ENCODE measurements around the gene CDHR5.
A peak's percentile ranks its signal among the peaks of the same experiment; 100 is the strongest.

Gene CDHR5

GRCh38 chr11:662689-663274 is 38.0 kb upstream of the CDHR5 start:
- TF ChIP-seq, protein P1, sequence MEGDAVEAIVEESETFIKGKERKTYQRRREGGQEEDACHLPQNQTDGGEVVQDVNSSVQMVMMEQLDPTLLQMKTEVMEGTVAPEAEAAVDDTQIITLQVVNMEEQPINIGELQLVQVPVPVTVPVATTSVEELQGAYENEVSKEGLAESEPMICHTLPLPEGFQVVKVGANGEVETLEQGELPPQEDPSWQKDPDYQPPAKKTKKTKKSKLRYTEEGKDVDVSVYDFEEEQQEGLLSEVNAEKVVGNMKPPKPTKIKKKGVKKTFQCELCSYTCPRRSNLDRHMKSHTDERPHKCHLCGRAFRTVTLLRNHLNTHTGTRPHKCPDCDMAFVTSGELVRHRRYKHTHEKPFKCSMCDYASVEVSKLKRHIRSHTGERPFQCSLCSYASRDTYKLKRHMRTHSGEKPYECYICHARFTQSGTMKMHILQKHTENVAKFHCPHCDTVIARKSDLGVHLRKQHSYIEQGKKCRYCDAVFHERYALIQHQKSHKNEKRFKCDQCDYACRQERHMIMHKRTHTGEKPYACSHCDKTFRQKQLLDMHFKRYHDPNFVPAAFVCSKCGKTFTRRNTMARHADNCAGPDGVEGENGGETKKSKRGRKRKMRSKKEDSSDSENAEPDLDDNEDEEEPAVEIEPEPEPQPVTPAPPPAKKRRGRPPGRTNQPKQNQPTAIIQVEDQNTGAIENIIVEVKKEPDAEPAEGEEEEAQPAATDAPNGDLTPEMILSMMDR (IDR thresholded peaks at IDR 0.05; ENCODE audit: insufficient read depth, low read length, poor library complexity, severe bottlenecking): peak; percentile 86
- Histone ChIP-seq H3K4me3 (replicated peaks; ENCODE audit: low read depth, low read length) (no peak overlapping the region), H3K27me3 (replicated peaks; ENCODE audit: control insufficient read depth, insufficient read depth, low read length) (no peaks in the 10 kb centered on the region), H3K36me3 (ENCODE audit: control insufficient read depth, insufficient read depth, low read length) (peaks cover 14% of the 10 kb centered on the region)
- no peak for DNase-seq (ENCODE audit: extremely low read depth, insufficient read length)

GRCh38 chr11:660681-661444 is 36.1 kb upstream of the CDHR5 start:
- Histone ChIP-seq H3K36me3 (ENCODE audit: control insufficient read depth, insufficient read depth, low read length) (peaks cover 12% of the 10 kb centered on the region), H3K4me3 (replicated peaks; ENCODE audit: low read depth, low read length) (no peak overlapping the region), H3K27me3 (replicated peaks; ENCODE audit: control insufficient read depth, insufficient read depth, low read length) (no peaks in the 10 kb centered on the region)
- TF ChIP-seq, protein P1 (IDR thresholded peaks at IDR 0.05; ENCODE audit: insufficient read depth, low read length, poor library complexity, severe bottlenecking): no peak
- DNase-seq (ENCODE audit: extremely low read depth, insufficient read length): no peak

DNA sequence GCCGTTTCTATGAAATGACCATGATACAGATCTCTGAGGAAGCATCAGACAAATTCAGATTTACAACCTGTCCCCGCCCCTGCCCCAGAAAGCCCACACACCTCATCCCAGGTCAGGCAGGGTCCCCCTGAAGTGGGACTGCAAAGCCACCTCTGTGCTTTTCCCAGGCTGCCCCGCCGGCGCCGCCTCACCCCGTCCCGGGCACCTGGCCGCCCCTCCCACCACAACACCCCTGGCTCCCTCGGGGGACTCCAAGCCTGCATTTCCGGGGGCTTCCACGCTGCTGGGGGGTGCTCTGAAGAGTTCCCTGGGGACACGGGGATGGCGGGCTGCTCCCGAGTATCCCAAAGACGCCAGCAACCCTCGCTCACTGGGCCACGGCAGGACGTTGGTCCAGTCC is 35.5 kb upstream of the CDHR5 start:
- TF ChIP-seq, protein P1 (IDR thresholded peaks at IDR 0.05; ENCODE audit: insufficient read depth, low read length, poor library complexity, severe bottlenecking): no peak
- Histone ChIP-seq H3K27me3 (replicated peaks; ENCODE audit: control insufficient read depth, insufficient read depth, low read length) (no peaks in the 10 kb centered on the region), H3K4me3 (replicated peaks; ENCODE audit: low read depth, low read length) (no peak overlapping the region), H3K36me3 (ENCODE audit: control insufficient read depth, insufficient read depth, low read length) (peaks cover 10% of the 10 kb centered on the region)
- no peak for DNase-seq (ENCODE audit: extremely low read depth, insufficient read length)

DNA sequence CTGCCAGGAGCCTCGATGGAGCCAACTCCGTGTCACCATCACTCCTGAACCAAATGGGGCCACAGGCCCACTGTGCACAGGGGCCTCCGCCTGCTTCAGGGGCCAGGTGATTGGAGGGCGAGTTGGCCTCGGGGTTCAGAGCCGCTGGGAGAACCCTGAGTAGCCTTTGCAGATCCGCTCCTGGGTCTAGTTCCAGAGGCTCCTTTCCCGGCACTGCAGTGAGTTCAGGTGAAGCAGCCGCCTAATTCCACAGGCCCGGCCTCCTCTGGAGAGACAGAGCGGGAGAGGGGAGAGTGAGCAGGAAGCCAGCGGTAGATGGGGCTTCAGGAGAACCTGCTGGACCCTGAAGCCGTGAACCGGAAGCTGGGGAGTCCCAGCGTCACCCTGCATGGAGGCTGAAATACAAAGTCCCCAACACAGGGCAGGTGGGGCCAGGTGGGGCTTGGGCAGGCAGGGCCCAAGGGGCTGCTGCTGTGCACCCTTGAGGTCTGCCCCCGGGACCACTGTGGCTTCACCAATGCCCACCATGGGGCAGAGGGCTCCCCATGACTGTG is 34.9 kb upstream of the CDHR5 start:
- H3K27me3 ChIP-seq (replicated peaks; ENCODE audit: control insufficient read depth, insufficient read depth, low read length): no peaks in the 10 kb centered on the region
- no peak for DNase-seq (ENCODE audit: extremely low read depth, insufficient read length)
- H3K4me3 ChIP-seq (replicated peaks; ENCODE audit: low read depth, low read length): no peak overlapping the region
- TF ChIP-seq, protein P1 (IDR thresholded peaks at IDR 0.05; ENCODE audit: insufficient read depth, low read length, poor library complexity, severe bottlenecking): no peak
- H3K36me3 ChIP-seq (ENCODE audit: control insufficient read depth, insufficient read depth, low read length): peaks cover 10% of the 10 kb centered on the region

DNA sequence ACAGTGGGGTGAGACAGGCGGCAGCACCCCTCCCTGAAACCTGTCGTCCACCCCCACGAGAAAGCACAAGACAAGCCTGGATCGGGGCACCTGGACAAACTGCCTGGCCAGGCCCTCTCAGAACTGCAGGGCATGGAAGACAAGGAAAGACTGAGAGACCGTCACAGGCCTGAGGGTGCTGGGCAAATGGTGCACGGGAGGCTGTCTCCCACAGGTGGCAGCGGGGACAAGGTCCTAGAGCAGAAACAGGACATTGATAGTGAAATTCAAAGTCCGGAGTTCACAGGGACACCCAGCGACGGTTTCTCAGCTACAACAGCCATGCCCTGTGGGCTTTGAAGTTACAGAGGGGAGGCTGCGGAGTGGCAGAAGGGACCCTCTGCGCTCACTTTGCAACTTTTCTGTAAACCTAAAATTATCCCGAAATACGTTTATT is 33.0 kb upstream of the CDHR5 start:
- no peak overlapping the region for H3K4me3 ChIP-seq (replicated peaks; ENCODE audit: low read depth, low read length)
- peaks cover 5% of the 10 kb centered on the region for H3K36me3 ChIP-seq (ENCODE audit: control insufficient read depth, insufficient read depth, low read length)
- TF ChIP-seq, protein P1 (IDR thresholded peaks at IDR 0.05; ENCODE audit: insufficient read depth, low read length, poor library complexity, severe bottlenecking): no peak
- no peak for DNase-seq (ENCODE audit: extremely low read depth, insufficient read length)
- H3K27me3 ChIP-seq (replicated peaks; ENCODE audit: control insufficient read depth, insufficient read depth, low read length): no peaks in the 10 kb centered on the region

All from GM06990 (cell line).